ENCODE data around the gene KLF2.

DNA sequence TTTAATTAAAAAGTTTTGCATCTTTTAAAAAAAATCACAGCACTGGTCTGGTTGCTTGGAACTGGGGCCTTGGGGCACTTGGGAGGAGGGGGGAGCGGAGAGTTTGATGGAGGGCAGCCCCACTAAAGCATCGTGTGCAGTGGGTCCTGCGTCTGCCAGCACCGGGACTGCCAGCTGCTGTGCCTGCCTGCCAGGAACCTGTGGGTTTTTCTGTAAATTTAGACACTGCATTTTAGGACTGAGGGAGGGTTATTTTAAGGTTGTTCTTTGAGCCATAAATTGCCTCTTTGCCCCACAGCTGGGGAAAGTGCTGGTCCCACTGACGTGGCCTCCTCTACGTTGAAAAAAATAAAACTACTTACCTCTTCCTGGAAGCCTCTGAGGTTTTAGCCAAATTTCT lies 2.9 kb downstream of the KLF2 start:
- TF ChIP-seq PML (IDR thresholded peaks at IDR 0.05; ENCODE audit: low read length) (0 out of 2 replicates have a peak, but pooled peaks have one; percentile 4), SMARCA5 (IDR thresholded peaks at IDR 0.05) (no peak), ETV6 (conservative IDR thresholded peaks at IDR 0.05 in 1 of 2, IDR thresholded peaks at IDR 0.05 in 1 of 2; ENCODE audit: borderline replicate concordance in 1 of 2, low read depth in 1 of 2) (no peak), NFXL1 (IDR thresholded peaks at IDR 0.05; ENCODE audit: borderline replicate concordance) (no peak), CEBPZ (IDR thresholded peaks at IDR 0.05; ENCODE audit: low read depth, low read length) (no peak), SMC3 (IDR thresholded peaks at IDR 0.05; ENCODE audit: borderline replicate concordance, low read length) (no peak), YY1 (IDR thresholded peaks at IDR 0.05; ENCODE audit: low read depth, low read length) (no peak), EZH2 (IDR thresholded peaks at IDR 0.05; ENCODE audit: borderline replicate concordance, control insufficient read depth, low read depth, low read length) (no peak), CREB1 (IDR thresholded peaks at IDR 0.05; ENCODE audit: low read depth) (no peak), RAD51 (IDR thresholded peaks at IDR 0.05) (no peak), TCF7 (IDR thresholded peaks at IDR 0.05; ENCODE audit: borderline replicate concordance) (no peak)
- TF ChIP-seq, protein P1, sequence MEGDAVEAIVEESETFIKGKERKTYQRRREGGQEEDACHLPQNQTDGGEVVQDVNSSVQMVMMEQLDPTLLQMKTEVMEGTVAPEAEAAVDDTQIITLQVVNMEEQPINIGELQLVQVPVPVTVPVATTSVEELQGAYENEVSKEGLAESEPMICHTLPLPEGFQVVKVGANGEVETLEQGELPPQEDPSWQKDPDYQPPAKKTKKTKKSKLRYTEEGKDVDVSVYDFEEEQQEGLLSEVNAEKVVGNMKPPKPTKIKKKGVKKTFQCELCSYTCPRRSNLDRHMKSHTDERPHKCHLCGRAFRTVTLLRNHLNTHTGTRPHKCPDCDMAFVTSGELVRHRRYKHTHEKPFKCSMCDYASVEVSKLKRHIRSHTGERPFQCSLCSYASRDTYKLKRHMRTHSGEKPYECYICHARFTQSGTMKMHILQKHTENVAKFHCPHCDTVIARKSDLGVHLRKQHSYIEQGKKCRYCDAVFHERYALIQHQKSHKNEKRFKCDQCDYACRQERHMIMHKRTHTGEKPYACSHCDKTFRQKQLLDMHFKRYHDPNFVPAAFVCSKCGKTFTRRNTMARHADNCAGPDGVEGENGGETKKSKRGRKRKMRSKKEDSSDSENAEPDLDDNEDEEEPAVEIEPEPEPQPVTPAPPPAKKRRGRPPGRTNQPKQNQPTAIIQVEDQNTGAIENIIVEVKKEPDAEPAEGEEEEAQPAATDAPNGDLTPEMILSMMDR (IDR thresholded peaks at IDR 0.05 in 2 of 3, conservative IDR thresholded peaks at IDR 0.05 in 1 of 3; ENCODE audit: control insufficient read depth in 2 of 3, extremely low read depth in 1 of 3, insufficient read depth in 1 of 3, low read depth in 3 of 3, low read length in 3 of 3) = no peak
- TF ChIP-seq, protein P2, sequence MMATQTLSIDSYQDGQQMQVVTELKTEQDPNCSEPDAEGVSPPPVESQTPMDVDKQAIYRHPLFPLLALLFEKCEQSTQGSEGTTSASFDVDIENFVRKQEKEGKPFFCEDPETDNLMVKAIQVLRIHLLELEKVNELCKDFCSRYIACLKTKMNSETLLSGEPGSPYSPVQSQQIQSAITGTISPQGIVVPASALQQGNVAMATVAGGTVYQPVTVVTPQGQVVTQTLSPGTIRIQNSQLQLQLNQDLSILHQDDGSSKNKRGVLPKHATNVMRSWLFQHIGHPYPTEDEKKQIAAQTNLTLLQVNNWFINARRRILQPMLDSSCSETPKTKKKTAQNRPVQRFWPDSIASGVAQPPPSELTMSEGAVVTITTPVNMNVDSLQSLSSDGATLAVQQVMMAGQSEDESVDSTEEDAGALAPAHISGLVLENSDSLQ (IDR thresholded peaks at IDR 0.05) = no peak
